SK-N-MC (cell line): ENCODE results near the gene PHOSPHO1.

ENCODE experiments used
- EZH2 ChIP-seq: fragments of 200-600 bp; sonication (generic); IDR thresholded peaks from one replicate; pipeline ENCODE4 v1.6.1; 2017; ENCODE audit warnings: antibody characterized with exemption
- POLR2AphosphoS5 ChIP-seq: IDR thresholded peaks from 2 replicates; pipeline ENCODE4 v1.6.1; 2012; ENCODE audit warnings: mild to moderate bottlenecking, low read depth, low read length, borderline replicate concordance

GRCh38 chr17:49277638-49278037 lies 47.1 kb upstream of the PHOSPHO1 start:
- TF ChIP-seq EZH2 (no peak), POLR2AphosphoS5 (no peak)
